A549 (cell line): ENCODE measurements around the gene TRIM22.

Experiments
- CHD2 ChIP-seq: fragments of 150-350 bp; IDR thresholded peaks from 2 replicates; pipeline ENCODE4 v1.6.1; 2014; ENCODE audit warnings: low read length; ENCODE audit not compliant: partially characterized antibody
- EP300 ChIP-seq, 2 experiments: fragments of >200 bp; sonication (Bioruptor Twin); formaldehyde crosslinking; IDR thresholded peaks; 2 replicates in 1 of 2; 3 replicates in 1 of 2; pipeline ENCODE4 v1.6.1; 2016 to 2017
- HDAC2 ChIP-seq: fragments of 200-600 bp; sonication (generic); IDR thresholded peaks from 2 replicates; pipeline ENCODE4 v1.6.1; 2016
- RFX5 ChIP-seq: fragments of 450-650 bp; IDR thresholded peaks from 2 replicates; pipeline ENCODE4 v1.7.1; 2014; ENCODE audit warnings: antibody characterized with exemption, mild to moderate bottlenecking, moderate library complexity
- SREBF2 ChIP-seq: fragments of 450-650 bp; IDR thresholded peaks from 2 replicates; pipeline ENCODE4 v1.6.1; 2014; ENCODE audit warnings: mild to moderate bottlenecking, moderate library complexity
- ZFP36 ChIP-seq: fragments of 450-650 bp; IDR thresholded peaks from 2 replicates; pipeline ENCODE4 v1.6.1; 2014; ENCODE audit warnings: borderline replicate concordance; ENCODE audit not compliant: partially characterized antibody
- TF ChIP-seq, protein P1 (sequence below): fragments of >200 bp; sonication (Bioruptor Twin); formaldehyde crosslinking; IDR thresholded peaks from 3 replicates; pipeline ENCODE4 v1.5.1; 2016

DNA sequence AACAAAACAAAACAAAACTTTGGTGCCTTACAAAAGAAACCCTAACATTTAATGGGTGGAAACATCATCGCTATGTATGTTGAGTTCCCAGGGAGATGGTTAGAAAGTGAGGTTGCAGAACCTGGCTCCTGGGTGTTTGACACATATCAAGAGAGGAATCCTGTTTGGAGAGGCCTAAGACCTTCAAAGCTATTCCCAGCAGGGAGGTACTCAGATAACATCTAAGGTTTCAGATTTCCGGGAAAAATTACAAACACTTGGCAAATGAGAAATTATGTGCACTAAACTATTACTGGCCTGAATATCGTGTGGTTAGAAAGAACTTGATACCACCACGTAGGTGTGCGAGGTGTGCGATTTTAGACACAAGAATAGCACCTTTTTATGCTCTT is 23.2 kb upstream of the TRIM22 start:
- TF ChIP-seq, protein P1, sequence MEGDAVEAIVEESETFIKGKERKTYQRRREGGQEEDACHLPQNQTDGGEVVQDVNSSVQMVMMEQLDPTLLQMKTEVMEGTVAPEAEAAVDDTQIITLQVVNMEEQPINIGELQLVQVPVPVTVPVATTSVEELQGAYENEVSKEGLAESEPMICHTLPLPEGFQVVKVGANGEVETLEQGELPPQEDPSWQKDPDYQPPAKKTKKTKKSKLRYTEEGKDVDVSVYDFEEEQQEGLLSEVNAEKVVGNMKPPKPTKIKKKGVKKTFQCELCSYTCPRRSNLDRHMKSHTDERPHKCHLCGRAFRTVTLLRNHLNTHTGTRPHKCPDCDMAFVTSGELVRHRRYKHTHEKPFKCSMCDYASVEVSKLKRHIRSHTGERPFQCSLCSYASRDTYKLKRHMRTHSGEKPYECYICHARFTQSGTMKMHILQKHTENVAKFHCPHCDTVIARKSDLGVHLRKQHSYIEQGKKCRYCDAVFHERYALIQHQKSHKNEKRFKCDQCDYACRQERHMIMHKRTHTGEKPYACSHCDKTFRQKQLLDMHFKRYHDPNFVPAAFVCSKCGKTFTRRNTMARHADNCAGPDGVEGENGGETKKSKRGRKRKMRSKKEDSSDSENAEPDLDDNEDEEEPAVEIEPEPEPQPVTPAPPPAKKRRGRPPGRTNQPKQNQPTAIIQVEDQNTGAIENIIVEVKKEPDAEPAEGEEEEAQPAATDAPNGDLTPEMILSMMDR: no peak
- TF ChIP-seq ZFP36: no peak
- no peak for TF ChIP-seq EP300 (IDR thresholded peaks at IDR 0.05)
- TF ChIP-seq SREBF2: no peak
- TF ChIP-seq CHD2: no peak
- no peak for TF ChIP-seq RFX5
- TF ChIP-seq HDAC2: no peak
